ENCODE measurements around the gene TRIM28.

TRIM28 gene

GRCh38 chr19:58553799-58554493 lies 10.1 kb downstream of the TRIM28 start:
- peak; percentile 0; the same call in 2 of the 3 replicates for ATAC-seq
- TF ChIP-seq, protein P1, sequence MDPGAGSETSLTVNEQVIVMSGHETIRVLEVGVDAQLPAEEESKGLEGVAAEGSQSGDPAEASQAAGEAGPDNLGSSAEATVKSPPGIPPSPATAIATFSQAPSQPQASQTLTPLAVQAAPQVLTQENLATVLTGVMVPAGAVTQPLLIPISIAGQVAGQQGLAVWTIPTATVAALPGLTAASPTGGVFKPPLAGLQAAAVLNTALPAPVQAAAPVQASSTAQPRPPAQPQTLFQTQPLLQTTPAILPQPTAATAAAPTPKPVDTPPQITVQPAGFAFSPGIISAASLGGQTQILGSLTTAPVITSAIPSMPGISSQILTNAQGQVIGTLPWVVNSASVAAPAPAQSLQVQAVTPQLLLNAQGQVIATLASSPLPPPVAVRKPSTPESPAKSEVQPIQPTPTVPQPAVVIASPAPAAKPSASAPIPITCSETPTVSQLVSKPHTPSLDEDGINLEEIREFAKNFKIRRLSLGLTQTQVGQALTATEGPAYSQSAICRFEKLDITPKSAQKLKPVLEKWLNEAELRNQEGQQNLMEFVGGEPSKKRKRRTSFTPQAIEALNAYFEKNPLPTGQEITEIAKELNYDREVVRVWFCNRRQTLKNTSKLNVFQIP (CRISPR knock-in tag; IDR thresholded peaks at IDR 0.05; ENCODE audit: borderline replicate concordance, low read depth), result no peak
- TF ChIP-seq SNAI2 (CRISPR knock-in tag; IDR thresholded peaks at IDR 0.05), result no peak
- no peak for TF ChIP-seq PPARA (CRISPR knock-in tag; IDR thresholded peaks at IDR 0.05; ENCODE audit: borderline replicate concordance)
- TF ChIP-seq TSHZ2 (CRISPR knock-in tag; IDR thresholded peaks at IDR 0.05), result no peak
- no peak for TF ChIP-seq TOX (CRISPR knock-in tag; IDR thresholded peaks at IDR 0.05; ENCODE audit: borderline replicate concordance)
- no peak for TF ChIP-seq ZFP30 (CRISPR knock-in tag; IDR thresholded peaks at IDR 0.05)
- TF ChIP-seq, protein P2, sequence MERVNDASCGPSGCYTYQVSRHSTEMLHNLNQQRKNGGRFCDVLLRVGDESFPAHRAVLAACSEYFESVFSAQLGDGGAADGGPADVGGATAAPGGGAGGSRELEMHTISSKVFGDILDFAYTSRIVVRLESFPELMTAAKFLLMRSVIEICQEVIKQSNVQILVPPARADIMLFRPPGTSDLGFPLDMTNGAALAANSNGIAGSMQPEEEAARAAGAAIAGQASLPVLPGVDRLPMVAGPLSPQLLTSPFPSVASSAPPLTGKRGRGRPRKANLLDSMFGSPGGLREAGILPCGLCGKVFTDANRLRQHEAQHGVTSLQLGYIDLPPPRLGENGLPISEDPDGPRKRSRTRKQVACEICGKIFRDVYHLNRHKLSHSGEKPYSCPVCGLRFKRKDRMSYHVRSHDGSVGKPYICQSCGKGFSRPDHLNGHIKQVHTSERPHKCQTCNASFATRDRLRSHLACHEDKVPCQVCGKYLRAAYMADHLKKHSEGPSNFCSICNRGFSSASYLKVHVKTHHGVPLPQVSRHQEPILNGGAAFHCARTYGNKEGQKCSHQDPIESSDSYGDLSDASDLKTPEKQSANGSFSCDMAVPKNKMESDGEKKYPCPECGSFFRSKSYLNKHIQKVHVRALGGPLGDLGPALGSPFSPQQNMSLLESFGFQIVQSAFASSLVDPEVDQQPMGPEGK (CRISPR knock-in tag; IDR thresholded peaks at IDR 0.05; ENCODE audit: borderline replicate concordance), result no peak
- no peak for TF ChIP-seq ZNF8 (CRISPR knock-in tag; IDR thresholded peaks at IDR 0.05)
- TF ChIP-seq OSR1 (CRISPR knock-in tag; IDR thresholded peaks at IDR 0.05), result no peak

- peak; percentile 61 for ATAC-seq
- TF ChIP-seq BACH2 (CRISPR knock-in tag; IDR thresholded peaks at IDR 0.05; ENCODE audit: borderline replicate concordance) (no peak), TSHZ2 (CRISPR knock-in tag; IDR thresholded peaks at IDR 0.05) (no peak), ZFP3 (CRISPR knock-in tag; IDR thresholded peaks at IDR 0.05) (0 out of 2 replicates have a peak, but pooled peaks have one; percentile 56), RARB (CRISPR knock-in tag; IDR thresholded peaks at IDR 0.05) (no peak), ZNF70 (CRISPR knock-in tag; IDR thresholded peaks at IDR 0.05) (0 out of 2 replicates have a peak, but pooled peaks have one; percentile 30), PPARA (CRISPR knock-in tag; IDR thresholded peaks at IDR 0.05; ENCODE audit: borderline replicate concordance) (no peak), ARNTL (CRISPR knock-in tag; IDR thresholded peaks at IDR 0.05; ENCODE audit: borderline replicate concordance, low read depth) (no peak), SNAI2 (CRISPR knock-in tag; IDR thresholded peaks at IDR 0.05) (peak; percentile 54; the same call in 1 of the 2 replicates), CSDC2 (CRISPR knock-in tag; IDR thresholded peaks at IDR 0.05) (no peak), TOX (CRISPR knock-in tag; IDR thresholded peaks at IDR 0.05; ENCODE audit: borderline replicate concordance) (peak; percentile 53; the same call in 1 of the 2 replicates), TCF4 (CRISPR knock-in tag; IDR thresholded peaks at IDR 0.05; ENCODE audit: borderline replicate concordance) (no peak), GLIS3 (CRISPR knock-in tag; IDR thresholded peaks at IDR 0.05) (peak; percentile 90), ZFP30 (CRISPR knock-in tag; IDR thresholded peaks at IDR 0.05) (no peak), ZC3H10 (CRISPR knock-in tag; IDR thresholded peaks at IDR 0.05) (no peak), OSR1 (CRISPR knock-in tag; IDR thresholded peaks at IDR 0.05) (no peak)
- TF ChIP-seq, protein P2 (CRISPR knock-in tag; IDR thresholded peaks at IDR 0.05; ENCODE audit: borderline replicate concordance), result peak; percentile 26; the same call in 1 of the 2 replicates
- TF ChIP-seq, protein P3, sequence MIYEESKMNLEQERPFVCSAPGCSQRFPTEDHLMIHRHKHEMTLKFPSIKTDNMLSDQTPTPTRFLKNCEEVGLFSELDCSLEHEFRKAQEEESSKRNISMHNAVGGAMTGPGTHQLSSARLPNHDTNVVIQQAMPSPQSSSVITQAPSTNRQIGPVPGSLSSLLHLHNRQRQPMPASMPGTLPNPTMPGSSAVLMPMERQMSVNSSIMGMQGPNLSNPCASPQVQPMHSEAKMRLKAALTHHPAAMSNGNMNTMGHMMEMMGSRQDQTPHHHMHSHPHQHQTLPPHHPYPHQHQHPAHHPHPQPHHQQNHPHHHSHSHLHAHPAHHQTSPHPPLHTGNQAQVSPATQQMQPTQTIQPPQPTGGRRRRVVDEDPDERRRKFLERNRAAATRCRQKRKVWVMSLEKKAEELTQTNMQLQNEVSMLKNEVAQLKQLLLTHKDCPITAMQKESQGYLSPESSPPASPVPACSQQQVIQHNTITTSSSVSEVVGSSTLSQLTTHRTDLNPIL (CRISPR knock-in tag; IDR thresholded peaks at IDR 0.05; ENCODE audit: low read depth), result 0 out of 2 replicates have a peak, but pooled peaks have one; percentile 7
- TF ChIP-seq, protein P1 (CRISPR knock-in tag; IDR thresholded peaks at IDR 0.05; ENCODE audit: borderline replicate concordance, low read depth), result peak; percentile 71; the same call in 1 of the 2 replicates
Measured at GRCh38 chr19:58554494-58555368, 10.9 kb downstream of the TRIM28 start, which contains the start of gene CHMP2A. Gene CHMP2A (minus strand): TSS chr19:58555105. CDS start chr19:58554212, 893 bp downstream.

Data from SK-N-SH treated with all-trans-retinoic acid at 6 μM for 48 hours (cell line).